ENCODE results near the gene SRSF2. TPM values are rescaled to one million over a fixed set of nuclear protein-coding genes. Genes with fewer than 3 reads are reported as not detected.
"Not testable (repeated sequence)": the region's sequence is repeated elsewhere in the genome, so short reads cannot be mapped to it uniquely, and the experiment has no call there.

SRSF2 gene
- polyA plus RNA-seq, 1 donor = 258 TPM

DNA sequence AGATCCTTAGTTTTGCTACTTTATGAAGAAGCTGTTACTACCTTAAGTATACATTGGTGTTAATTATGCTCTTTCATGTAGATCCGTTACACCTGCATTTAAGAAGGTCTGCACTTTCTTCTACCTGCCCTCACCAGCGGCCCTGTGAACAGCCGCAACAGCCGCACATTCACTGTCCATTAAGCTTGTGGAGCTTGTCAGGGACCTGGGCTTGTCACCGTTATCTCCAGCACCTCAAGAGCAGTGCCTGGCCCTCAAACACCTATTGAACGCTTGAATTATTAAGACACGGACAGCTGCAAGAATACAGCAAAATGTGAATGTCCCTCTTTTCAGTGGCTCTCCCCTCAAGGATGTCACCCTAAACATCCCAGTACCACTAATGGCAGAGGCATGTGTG lies 23.4 kb downstream of the SRSF2 start:
- Histone ChIP-seq H3K9me3 (ENCODE audit: control insufficient read depth, low read depth, low read length) (no peaks in the 10 kb centered on the region), H3K4me1 (ENCODE audit: control insufficient read depth, insufficient read depth, low read length) (peaks cover 20% of the 10 kb centered on the region), H3K36me3 (ENCODE audit: control insufficient read depth, insufficient read depth, low read length) (peaks cover 47% of the 10 kb centered on the region), H3K27ac (ENCODE audit: low read length) (no peak overlapping the region), H3K4me3 (ENCODE audit: low read length) (no peak overlapping the region), H3K27me3 (ENCODE audit: control insufficient read depth, insufficient read depth, low read length) (peaks cover 2% of the 10 kb centered on the region)
- no CpG with 5 or more reads among the region's 7 CpGs for WGBS (ENCODE audit: insufficient coverage, low lambda C conversion rate)
- DNase-seq = no peak

DNA sequence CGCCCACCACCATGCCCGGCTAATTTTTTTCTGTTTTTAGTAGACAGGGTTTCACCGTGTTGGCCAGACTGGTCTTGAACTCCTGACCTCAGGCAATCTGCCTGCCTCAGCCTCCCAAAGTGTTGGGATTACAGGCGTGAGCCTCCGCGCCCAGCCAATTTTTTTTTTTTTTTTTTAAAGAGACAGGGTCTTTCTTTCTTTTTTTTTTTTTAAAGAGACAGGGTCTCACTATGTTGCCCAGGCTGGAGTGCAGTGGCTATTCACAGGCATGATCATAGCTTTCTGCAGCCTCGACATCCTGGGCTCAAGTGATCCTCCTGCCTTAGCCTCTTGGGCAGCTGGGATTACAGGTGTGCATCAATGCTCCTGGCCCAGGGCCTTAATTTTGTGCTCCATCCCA lies 24.8 kb downstream of the SRSF2 start:
- H3K4me3 ChIP-seq (ENCODE audit: low read length); DNase-seq; H3K27ac ChIP-seq (ENCODE audit: low read length); H3K9me3 ChIP-seq (ENCODE audit: control insufficient read depth, low read depth, low read length); H3K27me3 ChIP-seq (ENCODE audit: control insufficient read depth, insufficient read depth, low read length): not testable (repeated sequence)
- WGBS (ENCODE audit: insufficient coverage, low lambda C conversion rate) = no CpG with 5 or more reads among the region's 7 CpGs
- H3K36me3 ChIP-seq (ENCODE audit: control insufficient read depth, insufficient read depth, low read length) = peaks cover 34% of the 10 kb centered on the region
- peaks cover 29% of the 10 kb centered on the region for H3K4me1 ChIP-seq (ENCODE audit: control insufficient read depth, insufficient read depth, low read length)

- DNase-seq = peak; percentile 55 to 66
- H3K27me3 ChIP-seq (ENCODE audit: control insufficient read depth, insufficient read depth, low read length) = peaks cover 2% of the 10 kb centered on the region
- peaks cover 22% of the 10 kb centered on the region for H3K4me1 ChIP-seq (ENCODE audit: control insufficient read depth, insufficient read depth, low read length)
- peak within 1 kb of the TSS; percentile 60 for H3K27ac ChIP-seq (ENCODE audit: low read length)
- H3K4me3 ChIP-seq (ENCODE audit: low read length) = peak within 1 kb of the TSS; percentile 53
- WGBS (ENCODE audit: insufficient coverage, low lambda C conversion rate) = no CpG with 5 or more reads among the region's 56 CpGs
- H3K9me3 ChIP-seq (ENCODE audit: control insufficient read depth, low read depth, low read length) = no peaks in the 10 kb centered on the region
- H3K36me3 ChIP-seq (ENCODE audit: control insufficient read depth, insufficient read depth, low read length) = peaks cover 21% of the 10 kb centered on the region
Observed at GRCh38 chr17:76710863-76711611, 26.1 kb downstream of the SRSF2 start, which contains the start of gene MXRA7. TSS of gene MXRA7 (minus strand) at chr17:76710965. CDS start at chr17:76710946, 19 bp downstream.

- H3K9me3 ChIP-seq (ENCODE audit: control insufficient read depth, low read depth, low read length); H3K27me3 ChIP-seq (ENCODE audit: control insufficient read depth, insufficient read depth, low read length): not testable (repeated sequence)
- peak overlapping the region; percentile 53 for H3K4me3 ChIP-seq (ENCODE audit: low read length)
- H3K4me1 ChIP-seq (ENCODE audit: control insufficient read depth, insufficient read depth, low read length) = peaks cover 22% of the 10 kb centered on the region
- peaks cover 13% of the 10 kb centered on the region for H3K36me3 ChIP-seq (ENCODE audit: control insufficient read depth, insufficient read depth, low read length)
- DNase-seq = peak in 1 of 2 donors; percentile 46
- no CpG with 5 or more reads among the region's 79 CpGs for WGBS (ENCODE audit: insufficient coverage, low lambda C conversion rate)
- peak overlapping the region; percentile 60 for H3K27ac ChIP-seq (ENCODE audit: low read length)
Observed at GRCh38 chr17:76709951-76710862, 26.9 kb downstream of the SRSF2 start.

GRCh38 chr17:76709077-76709950 lies 27.8 kb downstream of the SRSF2 start:
- no CpG with 5 or more reads among the region's 29 CpGs for WGBS (ENCODE audit: insufficient coverage, low lambda C conversion rate)
- no peaks in the 10 kb centered on the region for H3K9me3 ChIP-seq (ENCODE audit: control insufficient read depth, low read depth, low read length)
- peaks cover 10% of the 10 kb centered on the region for H3K36me3 ChIP-seq (ENCODE audit: control insufficient read depth, insufficient read depth, low read length)
- peak overlapping the region; percentile 72 for H3K27ac ChIP-seq (ENCODE audit: low read length)
- peak overlapping the region; percentile 53 for H3K4me3 ChIP-seq (ENCODE audit: low read length)
- DNase-seq = peak; percentile 60 to 71
- H3K4me1 ChIP-seq (ENCODE audit: control insufficient read depth, insufficient read depth, low read length) = peaks cover 22% of the 10 kb centered on the region
- peaks cover 2% of the 10 kb centered on the region for H3K27me3 ChIP-seq (ENCODE audit: control insufficient read depth, insufficient read depth, low read length)

DNA sequence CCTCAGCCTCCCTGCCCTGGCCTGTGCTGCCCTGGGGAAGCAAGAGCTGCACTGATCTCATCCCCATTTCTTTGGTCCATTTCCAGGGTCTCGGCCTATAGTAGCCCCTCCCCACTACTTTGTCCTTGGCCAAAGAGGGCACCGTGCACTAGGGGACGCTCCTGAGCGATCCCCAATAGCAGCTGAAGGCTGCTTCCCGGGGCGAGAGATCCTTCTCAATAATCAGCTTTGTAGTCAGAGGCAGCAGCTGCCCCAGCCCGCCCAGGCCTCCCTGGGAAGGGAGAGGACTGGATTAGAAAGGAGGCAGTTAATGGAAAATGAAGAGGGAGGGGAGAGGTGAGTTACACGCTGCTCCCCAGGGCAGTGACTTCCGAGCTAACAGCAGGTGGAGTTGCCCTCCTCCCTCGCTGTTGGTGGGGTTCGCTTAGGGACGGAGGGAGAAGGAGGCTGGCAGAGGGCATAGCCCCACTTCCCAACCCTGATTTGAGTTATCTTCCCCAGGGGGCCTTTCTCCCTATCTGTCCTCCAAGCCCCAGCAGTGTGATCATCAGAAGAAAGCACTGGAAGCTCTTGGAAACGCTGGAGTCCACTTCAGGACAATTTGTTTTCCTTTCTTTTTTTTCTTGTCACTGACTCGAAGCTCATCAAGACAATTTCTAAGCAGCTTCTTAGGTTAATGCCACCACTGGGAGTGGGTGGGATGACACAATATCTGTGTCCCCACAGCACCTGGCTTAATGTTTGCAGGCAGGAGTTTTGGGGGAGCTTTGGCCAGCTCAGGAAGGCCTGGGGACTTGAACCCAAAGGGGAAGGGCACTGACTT lies 28.9 kb downstream of the SRSF2 start:
- Histone ChIP-seq H3K4me3 (ENCODE audit: low read length) (no peak overlapping the region), H3K27ac (ENCODE audit: low read length) (peak overlapping the region; percentile 72), H3K9me3 (ENCODE audit: control insufficient read depth, low read depth, low read length) (no peaks in the 10 kb centered on the region), H3K36me3 (ENCODE audit: control insufficient read depth, insufficient read depth, low read length) (peaks cover 3% of the 10 kb centered on the region), H3K4me1 (ENCODE audit: control insufficient read depth, insufficient read depth, low read length) (peaks cover 22% of the 10 kb centered on the region), H3K27me3 (ENCODE audit: control insufficient read depth, insufficient read depth, low read length) (peaks cover 2% of the 10 kb centered on the region)
- DNase-seq = peak in 1 of 2 donors; percentile 45
- 41% methylated on average over 2 of the region's 14 CpGs for WGBS (ENCODE audit: insufficient coverage, low lambda C conversion rate)

DNA sequence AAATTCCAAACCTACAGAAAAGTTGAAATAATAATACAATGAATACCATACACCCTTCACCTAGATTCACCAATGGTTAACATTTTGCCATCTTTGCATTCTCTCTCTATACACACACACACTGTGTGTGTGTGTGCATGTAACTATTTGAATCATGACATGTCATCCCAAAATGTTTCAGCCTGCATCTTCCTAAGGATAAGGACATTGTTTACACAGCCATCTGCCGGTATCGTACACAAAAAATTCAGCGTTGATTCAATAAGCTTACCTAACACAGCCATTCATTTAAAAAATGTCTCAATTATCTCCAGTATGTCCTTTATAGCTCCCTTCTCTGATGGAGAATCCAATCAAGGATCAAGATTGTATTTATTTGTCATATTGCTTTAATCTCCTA lies 30.3 kb downstream of the SRSF2 start:
- H3K9me3 ChIP-seq (ENCODE audit: control insufficient read depth, low read depth, low read length) = no peaks in the 10 kb centered on the region
- no peak overlapping the region for H3K4me3 ChIP-seq (ENCODE audit: low read length)
- no peak for DNase-seq
- H3K4me1 ChIP-seq (ENCODE audit: control insufficient read depth, insufficient read depth, low read length) = peaks cover 24% of the 10 kb centered on the region
- no peaks in the 10 kb centered on the region for H3K36me3 ChIP-seq (ENCODE audit: control insufficient read depth, insufficient read depth, low read length)
- no CpG with 5 or more reads among the region's 3 CpGs for WGBS (ENCODE audit: insufficient coverage, low lambda C conversion rate)
- peaks cover 2% of the 10 kb centered on the region for H3K27me3 ChIP-seq (ENCODE audit: control insufficient read depth, insufficient read depth, low read length)
- no peak overlapping the region for H3K27ac ChIP-seq (ENCODE audit: low read length)

DNA sequence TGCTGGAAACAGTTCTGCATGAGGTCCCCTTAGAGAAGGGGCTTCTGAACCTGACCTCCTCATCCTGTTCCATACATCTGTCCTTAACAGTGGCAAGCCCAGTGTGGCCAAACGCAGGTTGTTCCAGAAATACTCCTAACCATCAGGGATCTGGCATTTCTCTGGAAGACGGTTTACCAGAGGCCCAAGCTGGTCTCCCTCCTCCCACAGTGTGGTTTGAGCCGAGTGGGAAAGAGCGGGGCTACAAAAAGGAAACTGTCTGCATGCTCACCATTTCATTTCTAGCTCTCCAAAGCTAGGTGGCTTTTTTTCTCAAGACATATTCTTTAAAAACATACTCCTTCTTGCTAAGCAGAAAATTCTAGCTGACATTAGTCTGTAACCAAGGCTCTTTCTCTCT lies 32.3 kb downstream of the SRSF2 start:
- Histone ChIP-seq H3K27me3 (ENCODE audit: control insufficient read depth, insufficient read depth, low read length) (no peaks in the 10 kb centered on the region), H3K9me3 (ENCODE audit: control insufficient read depth, low read depth, low read length) (no peaks in the 10 kb centered on the region), H3K4me3 (ENCODE audit: low read length) (no peak overlapping the region), H3K4me1 (ENCODE audit: control insufficient read depth, insufficient read depth, low read length) (peaks cover 23% of the 10 kb centered on the region), H3K36me3 (ENCODE audit: control insufficient read depth, insufficient read depth, low read length) (no peaks in the 10 kb centered on the region), H3K27ac (ENCODE audit: low read length) (no peak overlapping the region)
- DNase-seq = no peak
- no CpG with 5 or more reads among the region's 4 CpGs for WGBS (ENCODE audit: insufficient coverage, low lambda C conversion rate)

- Histone ChIP-seq H3K4me1 (ENCODE audit: control insufficient read depth, insufficient read depth, low read length) (peaks cover 18% of the 10 kb centered on the region), H3K27ac (ENCODE audit: low read length) (no peak overlapping the region), H3K36me3 (ENCODE audit: control insufficient read depth, insufficient read depth, low read length) (no peaks in the 10 kb centered on the region), H3K27me3 (ENCODE audit: control insufficient read depth, insufficient read depth, low read length) (no peaks in the 10 kb centered on the region), H3K9me3 (ENCODE audit: control insufficient read depth, low read depth, low read length) (no peaks in the 10 kb centered on the region), H3K4me3 (ENCODE audit: low read length) (no peak overlapping the region)
- DNase-seq = no peak
- WGBS (ENCODE audit: insufficient coverage, low lambda C conversion rate) = no CpG with 5 or more reads among the region's 10 CpGs
Observed at GRCh38 chr17:76702941-76703637, 34.0 kb downstream of the SRSF2 start.

Data from large intestine (tissue), 3 donors.